ENCODE data around the gene WDR74. TPM values are rescaled to one million over a fixed set of nuclear protein-coding genes. Genes with fewer than 3 reads are reported as not detected.

Gene WDR74
- total and polyA plus RNA-seq, 9 of the 15 experiments (the other 6 are each of a cell fraction or from before 2014, with no cell fraction given): 32.7 to 210 (median 114) TPM

- TF ChIP-seq ZNF407 (IDR thresholded peaks at IDR 0.05; ENCODE audit: low read depth) (no peak), ZNF316 (IDR thresholded peaks at IDR 0.05) (peak; percentile 86), ZBTB34 (CRISPR knock-in tag; IDR thresholded peaks at IDR 0.05) (no peak), POLR3A (IDR thresholded peaks at IDR 0.05; ENCODE audit: borderline replicate concordance, extremely low read depth, insufficient read depth, insufficient read length) (no peak), ZC3H8 (IDR thresholded peaks at IDR 0.05) (no peak), STAT6 (CRISPR knock-in tag; IDR thresholded peaks at IDR 0.05) (no peak), POLR2A (conservative IDR thresholded peaks at IDR 0.05) (no peak; the same call in 1 of the 2 replicates), MECOM (CRISPR knock-in tag; IDR thresholded peaks at IDR 0.05) (no peak), THRA (IDR thresholded peaks at IDR 0.05) (no peak), KLF1 (tag; IDR thresholded peaks at IDR 0.05) (no peak), ZNF696 (CRISPR knock-in tag; conservative IDR thresholded peaks at IDR 0.05) (no peak), SIX5 (IDR thresholded peaks at IDR 0.05; ENCODE audit: borderline replicate concordance in 1 of 2, insufficient read depth in 1 of 2, low read depth in 1 of 2, low read length in 2 of 2) (no peak), ZNF282 (CRISPR knock-in tag; IDR thresholded peaks at IDR 0.05) (no peak), CREM (IDR thresholded peaks at IDR 0.05; ENCODE audit: low read depth) (no peak)
Observed at GRCh38 chr11:62881579-62882430, 42.4 kb upstream of the WDR74 start (continued).

Measured in K562 (cell line).